GM12892 (cell line): Measurements from ENCODE around the gene DUS3L.
A peak's percentile ranks its signal among the peaks of the same experiment; 100 is the strongest.

Experiments used
- DNase-seq: peaks from one replicate; pipeline ENCODE4 v3.0.0; 2011; ENCODE audit not compliant: insufficient read length
- FAIRE-seq: peaks from 2 replicates; lab custom pipeline; 2011; peaks lifted over from hg19 to GRCh38; lab: Jason Lieb, UNC
- POLR2A ChIP-seq: IDR thresholded peaks from 2 replicates; pipeline ENCODE4 v1.6.1; 2011; ENCODE audit warnings: low read depth, low read length, control low read depth
- POLR2AphosphoS5 ChIP-seq: IDR thresholded peaks from 2 replicates; pipeline ENCODE4 v1.6.1; 2011; ENCODE audit warnings: low read depth, low read length, control low read depth
- TAF1 ChIP-seq: IDR thresholded peaks from 2 replicates; pipeline ENCODE4 v1.6.1; 2011; ENCODE audit warnings: low read depth, mild to moderate bottlenecking, control low read depth, low read length, borderline replicate concordance

Gene DUS3L

DNA sequence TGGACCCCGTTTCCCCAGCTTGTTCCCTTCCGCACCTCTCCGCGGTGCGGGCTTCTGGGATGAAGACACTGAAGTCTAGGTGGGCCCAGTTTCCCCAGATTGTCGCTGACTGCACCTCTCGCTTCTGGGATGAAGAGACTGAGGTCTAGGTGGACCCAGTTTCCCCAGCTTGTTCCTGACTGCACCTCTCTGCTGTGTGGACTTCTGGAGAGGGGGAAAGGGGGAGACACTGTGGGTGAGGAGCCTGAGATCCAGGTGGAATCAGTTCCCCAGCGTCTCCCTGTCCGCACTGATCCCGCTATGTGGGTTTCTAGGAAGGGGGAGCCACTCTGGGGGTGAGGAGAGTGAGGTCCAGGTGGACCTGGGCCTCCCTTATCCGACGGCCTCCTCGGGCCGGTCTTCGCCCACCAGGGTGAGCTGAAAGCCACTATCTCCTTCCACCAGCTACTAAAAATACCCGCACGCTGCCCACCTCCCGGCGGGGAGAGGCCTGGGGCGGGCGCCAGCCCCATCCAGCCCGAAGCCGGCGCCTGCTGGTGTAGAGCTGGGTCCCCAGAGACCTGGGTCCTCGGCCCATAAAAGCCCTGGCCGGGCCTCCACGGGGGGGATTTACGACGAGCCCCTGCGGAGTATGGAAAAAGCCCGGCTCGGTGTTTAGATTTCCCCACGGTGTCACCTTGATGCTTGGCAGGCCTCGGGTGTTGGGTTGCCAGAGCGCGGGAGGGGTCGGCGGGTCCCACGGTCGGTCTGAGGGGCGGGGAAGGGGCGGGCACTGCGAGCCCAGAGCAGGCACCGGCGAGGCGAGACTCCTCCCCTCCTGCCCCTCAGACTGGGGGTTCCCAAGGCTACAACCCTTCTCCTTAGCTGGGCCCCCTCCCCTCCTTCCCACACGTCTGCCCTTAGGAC is 38.0 kb upstream of the DUS3L start:
- FAIRE-seq (no peak), DNase-seq (peak; percentile 52)
- no peak for TF ChIP-seq TAF1
- no peak; the same call in 1 of the 2 replicates for TF ChIP-seq POLR2A
- no peak for TF ChIP-seq POLR2AphosphoS5

DNA sequence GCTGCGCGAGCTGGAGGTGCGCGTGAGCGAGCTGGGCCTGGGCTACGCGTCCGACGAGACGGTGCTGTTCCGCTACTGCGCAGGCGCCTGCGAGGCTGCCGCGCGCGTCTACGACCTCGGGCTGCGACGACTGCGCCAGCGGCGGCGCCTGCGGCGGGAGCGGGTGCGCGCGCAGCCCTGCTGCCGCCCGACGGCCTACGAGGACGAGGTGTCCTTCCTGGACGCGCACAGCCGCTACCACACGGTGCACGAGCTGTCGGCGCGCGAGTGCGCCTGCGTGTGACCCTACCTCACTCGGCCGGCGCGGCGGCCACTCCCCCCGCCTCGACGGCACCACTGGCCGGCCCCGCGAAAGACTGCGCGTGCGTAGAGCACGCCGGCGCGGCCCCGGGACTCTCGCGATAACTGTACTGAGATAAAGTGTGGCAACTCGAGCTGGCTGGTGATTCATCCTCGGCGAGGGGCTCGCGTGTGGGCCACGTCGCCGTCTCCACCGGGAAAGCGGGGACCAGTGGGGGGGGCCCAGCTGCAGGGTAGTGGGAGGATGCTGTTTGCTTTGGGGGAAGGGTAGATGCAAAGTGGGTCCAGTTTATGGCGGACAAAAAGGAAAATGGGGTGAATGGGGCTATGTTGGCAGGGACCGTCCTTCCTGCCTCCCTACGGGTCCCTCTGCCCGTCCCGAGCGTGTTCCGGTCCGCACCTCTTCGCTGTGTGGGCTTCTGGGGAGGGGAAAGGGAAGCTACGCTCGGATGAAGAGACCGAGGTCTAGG is 37.1 kb upstream of the DUS3L start:
- TF ChIP-seq TAF1, result peak; percentile 66
- TF ChIP-seq POLR2AphosphoS5, result peak; percentile 96
- peak; percentile 98 for TF ChIP-seq POLR2A
- FAIRE-seq (peak; percentile 99), DNase-seq (peak; percentile 90)

DNA sequence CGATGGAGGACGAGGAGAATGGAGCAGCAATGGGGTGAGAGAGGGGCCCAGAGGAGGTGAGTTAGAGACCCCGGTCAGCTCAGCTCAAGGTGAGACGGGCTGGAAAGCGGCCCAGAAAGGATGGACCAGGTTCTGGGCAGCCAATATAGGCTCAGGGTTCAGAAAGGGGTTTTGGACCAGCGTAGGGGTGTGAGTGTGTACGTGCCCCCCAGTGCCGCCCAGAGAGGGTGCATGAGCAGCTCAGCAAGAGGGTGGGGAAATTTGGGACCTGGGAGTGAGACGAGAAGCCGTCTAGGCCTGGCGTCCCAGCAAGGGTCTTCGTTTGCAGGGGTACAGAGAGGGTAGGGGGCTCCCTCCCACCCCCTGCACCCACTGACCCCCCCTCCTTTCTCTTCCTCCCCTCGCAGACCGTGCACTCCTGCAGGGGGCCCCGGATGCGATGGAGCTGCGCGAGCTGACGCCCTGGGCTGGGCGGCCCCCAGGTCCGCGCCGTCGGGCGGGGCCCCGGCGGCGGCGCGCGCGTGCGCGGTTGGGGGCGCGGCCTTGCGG is 36.5 kb upstream of the DUS3L start:
- no peak for FAIRE-seq
- TF ChIP-seq POLR2AphosphoS5 (no peak), POLR2A (no peak), TAF1 (no peak)
- DNase-seq, result no peak

DNA sequence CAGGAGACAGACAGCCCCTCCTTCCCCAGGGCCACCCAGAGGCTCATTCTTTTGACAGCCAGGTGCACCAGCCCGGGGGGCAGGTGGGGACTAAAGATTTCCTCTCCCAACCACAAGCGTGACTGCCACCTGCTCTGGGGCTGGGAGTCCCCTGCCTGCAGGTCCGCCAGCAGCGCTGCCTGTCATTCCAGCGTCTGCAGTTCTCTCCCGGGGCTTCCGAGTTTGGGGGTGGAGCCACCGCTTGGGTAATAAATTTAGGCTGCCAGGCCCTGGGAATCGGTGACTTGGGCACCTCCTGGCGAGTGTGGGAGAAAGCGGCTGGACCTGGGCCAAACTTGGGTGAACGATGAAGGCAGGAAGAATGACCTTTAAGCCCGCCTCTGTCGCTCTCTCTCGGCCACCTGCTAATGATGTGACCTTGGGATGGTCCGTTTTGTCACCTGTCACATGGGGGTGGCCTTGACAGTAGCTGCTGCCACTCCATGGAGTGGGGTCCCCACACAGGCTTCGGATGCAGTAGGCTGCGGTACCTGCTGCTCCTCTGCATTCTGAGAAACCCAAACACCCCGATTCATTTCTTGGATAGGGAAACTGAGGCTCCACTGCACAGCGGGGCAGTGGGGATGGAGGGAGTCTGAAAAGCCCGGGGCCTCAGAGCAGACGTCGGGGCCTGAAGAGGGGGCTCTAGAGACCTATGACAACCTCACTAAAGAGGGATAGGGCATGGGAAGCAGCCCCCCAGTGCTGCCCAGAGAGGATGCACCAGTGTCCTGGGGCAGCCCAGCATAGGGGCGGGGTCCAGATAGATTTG is 35.8 kb upstream of the DUS3L start:
- no peak for TF ChIP-seq POLR2A
- no peak for TF ChIP-seq POLR2AphosphoS5
- TF ChIP-seq TAF1, result no peak
- DNase-seq (no peak), FAIRE-seq (no peak)

DNA sequence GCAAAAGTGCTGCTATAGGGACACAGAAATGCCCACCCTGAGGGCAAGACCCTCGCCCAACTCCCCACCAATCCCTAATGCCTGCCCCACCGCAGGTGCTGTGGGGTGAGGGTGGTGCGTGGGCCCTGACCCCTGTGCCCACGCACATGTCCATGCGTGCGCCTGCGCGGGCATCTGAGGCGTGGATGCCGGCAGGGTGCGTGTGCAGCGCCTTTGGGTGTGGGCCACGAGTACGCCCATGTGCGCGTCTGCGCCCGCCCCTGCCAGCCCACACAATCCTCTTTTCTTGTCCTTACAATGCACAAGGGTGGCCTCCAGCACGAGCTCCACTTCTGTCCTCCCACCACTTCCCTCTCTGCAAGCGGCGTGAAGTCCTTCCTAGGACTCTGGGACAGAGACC is 34.2 kb upstream of the DUS3L start:
- no peak for TF ChIP-seq TAF1
- TF ChIP-seq POLR2A, result no peak
- no peak for TF ChIP-seq POLR2AphosphoS5
- no peak for FAIRE-seq
- DNase-seq, result no peak

DNA sequence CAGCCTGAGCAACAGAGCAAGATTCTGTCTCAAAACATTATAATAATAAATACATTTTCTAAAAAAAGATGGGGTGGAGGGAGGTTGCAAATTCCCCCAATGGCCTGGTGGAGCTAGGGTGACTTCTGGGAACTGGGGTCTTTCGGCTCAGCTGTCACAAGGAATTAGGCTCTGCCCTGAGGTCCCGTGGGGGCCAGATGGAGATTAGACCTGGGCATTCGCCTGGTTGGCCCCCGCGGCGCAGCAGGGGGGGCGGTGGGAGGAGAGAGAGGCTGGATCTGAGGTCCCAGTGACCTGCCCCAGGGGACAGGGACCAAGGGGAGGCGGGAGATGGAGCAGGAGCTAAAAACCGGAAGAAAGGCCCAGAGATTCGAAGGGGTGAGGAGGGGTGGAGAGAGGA is 33.8 kb upstream of the DUS3L start:
- TF ChIP-seq POLR2AphosphoS5 (no peak), POLR2A (no peak), TAF1 (no peak)
- no peak for FAIRE-seq
- DNase-seq, result no peak

DNA sequence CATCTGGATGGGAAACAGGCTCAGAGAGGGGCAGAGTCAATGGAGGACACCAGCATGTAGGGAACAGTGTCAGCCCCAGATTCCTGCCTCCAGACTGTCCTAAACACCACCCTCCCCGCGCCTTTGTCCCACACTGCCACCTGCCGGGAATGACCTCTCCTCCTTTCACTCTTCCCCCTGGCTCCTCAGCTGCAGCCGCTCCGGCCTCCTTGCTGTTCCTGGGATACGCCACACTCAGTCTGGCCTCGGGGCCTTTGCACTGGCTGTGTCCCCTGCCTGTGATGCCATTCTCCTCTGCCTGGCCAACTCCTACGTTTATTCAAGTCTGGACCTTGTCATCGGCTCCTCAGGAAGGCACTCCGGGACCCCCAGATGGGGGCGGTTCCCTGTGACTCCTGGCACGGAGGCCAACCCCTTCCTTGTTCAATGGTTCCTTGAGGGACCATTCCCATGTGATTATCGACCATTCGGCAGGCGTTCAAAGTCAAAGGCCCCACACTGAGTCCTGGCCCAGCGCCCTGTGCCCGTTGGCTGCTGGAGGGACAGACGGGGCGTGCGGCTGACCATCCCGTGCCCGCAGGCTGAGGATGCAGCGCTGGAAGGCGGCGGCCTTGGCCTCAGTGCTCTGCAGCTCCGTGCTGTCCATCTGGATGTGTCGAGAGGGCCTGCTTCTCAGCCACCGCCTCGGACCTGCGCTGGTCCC is 32.8 kb upstream of the DUS3L start:
- DNase-seq (no peak), FAIRE-seq (no peak)
- TF ChIP-seq POLR2A (no peak), POLR2AphosphoS5 (no peak), TAF1 (no peak)

DNA sequence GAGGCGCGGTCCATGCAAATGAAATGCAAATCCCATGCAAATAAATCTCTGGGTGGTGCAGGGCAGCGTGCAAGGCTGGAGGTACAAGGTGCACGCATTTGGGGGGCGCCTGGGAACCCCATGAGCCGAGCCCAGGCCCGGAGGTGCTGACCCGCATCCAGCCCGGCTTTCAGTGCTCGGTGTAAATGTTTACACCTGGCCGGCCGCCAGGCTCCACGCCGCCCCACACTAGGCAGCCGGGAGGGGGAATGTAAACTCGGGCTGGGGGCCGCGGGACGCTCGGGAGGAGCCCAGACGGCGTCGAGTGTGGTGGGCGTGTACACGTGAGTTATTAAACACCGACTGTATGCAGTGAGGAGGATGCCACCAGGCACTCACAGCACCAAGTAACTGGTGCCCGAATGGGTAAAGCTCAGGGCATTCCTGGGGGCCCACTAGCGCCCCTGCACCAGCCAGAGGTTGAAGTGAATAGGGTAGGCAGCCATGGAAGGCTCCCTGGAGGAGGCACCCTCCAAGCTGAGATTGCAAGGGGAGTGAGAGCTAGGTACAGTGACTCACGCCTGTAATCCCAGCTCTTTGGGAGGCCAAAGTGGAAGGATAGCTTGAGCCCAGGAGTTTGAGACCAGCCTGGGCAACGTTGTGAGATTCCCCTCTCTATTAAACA is 31.4 kb upstream of the DUS3L start:
- TF ChIP-seq POLR2A, result no peak
- TF ChIP-seq POLR2AphosphoS5, result no peak
- no peak for TF ChIP-seq TAF1
- FAIRE-seq (no peak), DNase-seq (no peak)

DNA sequence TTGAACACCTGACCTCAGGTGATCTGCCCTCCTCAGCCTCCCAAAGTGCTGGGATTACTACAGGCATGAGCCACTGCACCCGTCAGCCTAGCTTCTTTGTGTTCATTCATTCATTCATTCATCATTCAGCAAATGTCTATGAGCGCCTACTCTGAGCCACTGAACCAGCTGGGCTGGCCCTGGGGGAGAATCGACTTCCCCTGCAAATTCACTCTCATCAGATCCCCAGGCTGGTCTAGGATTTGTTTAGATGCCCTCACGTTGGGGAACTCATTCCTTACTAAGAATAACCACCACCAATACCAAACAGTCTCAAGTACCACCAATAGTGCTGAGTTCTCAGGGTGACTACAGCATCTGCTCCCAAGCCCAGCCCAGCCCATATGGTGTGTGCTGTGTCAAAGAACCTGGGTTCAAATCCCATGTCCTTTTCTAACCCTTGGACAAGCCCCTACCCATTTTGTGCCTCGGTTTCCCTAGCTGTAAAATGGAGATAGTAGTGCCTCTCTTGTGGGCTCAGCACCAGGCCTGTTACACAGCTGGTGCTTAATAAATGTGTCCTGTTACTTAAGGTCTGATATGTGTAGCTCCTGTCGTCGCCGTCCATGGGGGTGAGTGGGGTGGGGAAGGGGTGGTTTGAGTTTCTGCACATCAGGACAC is 30.7 kb upstream of the DUS3L start:
- FAIRE-seq (no peak), DNase-seq (no peak)
- TF ChIP-seq TAF1, result no peak
- no peak for TF ChIP-seq POLR2AphosphoS5
